ENCODE results near the gene ADCY2. TPM values are rescaled to one million over a fixed set of nuclear protein-coding genes. Genes with fewer than 3 reads are reported as not detected.

ADCY2 gene
- total and polyA plus RNA-seq, 9 of the 15 experiments (the other 6 are each of a cell fraction or from before 2014, with no cell fraction given) = 0.01 to 0.15 (median 0.03) TPM; not detected in 5

DNA sequence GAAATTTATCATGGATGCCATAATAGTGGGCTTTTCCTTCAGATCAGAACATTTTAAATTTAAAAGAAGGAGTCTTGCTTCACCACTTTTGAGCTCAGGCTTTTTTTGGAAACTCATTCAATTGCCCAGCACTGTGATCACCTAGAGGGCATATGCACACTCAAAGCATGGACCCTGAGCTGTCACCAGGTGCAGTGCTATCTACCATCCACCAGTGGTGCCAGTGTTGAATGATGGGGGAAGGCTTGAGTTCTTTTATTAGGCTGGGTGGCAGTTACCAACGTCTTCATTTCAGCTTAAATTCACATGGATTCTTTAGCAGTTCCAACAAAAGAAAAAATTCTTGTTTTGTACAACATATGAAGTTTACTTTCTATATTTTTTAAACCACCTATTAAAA is 290.9 kb downstream of the ADCY2 start:
- no peak for DNase-seq (ENCODE audit: extremely low read depth in 1 of 4, low spot score in 3 of 4)
- no peaks in the 10 kb centered on the region for H3K36me3 ChIP-seq (ENCODE audit: control insufficient read depth, insufficient read depth, low read length)
- no peaks in the 10 kb centered on the region; a peak in 1 of 5 replicates for H3K27me3 ChIP-seq (ENCODE audit: control insufficient read depth in 2 of 2, insufficient read depth in 2 of 2, low read length in 2 of 2)
- H2AFZ ChIP-seq (ENCODE audit: low read depth, low read length) = no peak overlapping the region
- intact Hi-C loops (cut with micrococcal nuclease) = no loop called here
- WGBS (ENCODE audit: insufficient coverage, low coverage, missing lambda C conversion rate) = 6% methylated on average over 1 of the region's 1 CpG
- H3K9ac ChIP-seq (ENCODE audit: insufficient read depth in 1 of 2, low read depth in 2 of 2, low read length in 2 of 2) = no peak overlapping the region
- H3K9me3 ChIP-seq (replicated peaks; ENCODE audit: control insufficient read depth, insufficient read depth, low read depth, low read length) = no peaks in the 10 kb centered on the region
- H3K4me2 ChIP-seq (ENCODE audit: insufficient read depth, low read length) = no peak overlapping the region
- BruUV-seq (replicated peaks) = no TSS peak
- no peaks in the 10 kb centered on the region for H3K9me1 ChIP-seq (ENCODE audit: control insufficient read depth, insufficient read depth, low read length)
- no peak for TF ChIP-seq ETV1 (tag; conservative IDR thresholded peaks at IDR 0.05; ENCODE audit: low read depth)
- TF ChIP-seq CC2D1A (IDR thresholded peaks at IDR 0.05) = no peak
- TF ChIP-seq, protein P1, sequence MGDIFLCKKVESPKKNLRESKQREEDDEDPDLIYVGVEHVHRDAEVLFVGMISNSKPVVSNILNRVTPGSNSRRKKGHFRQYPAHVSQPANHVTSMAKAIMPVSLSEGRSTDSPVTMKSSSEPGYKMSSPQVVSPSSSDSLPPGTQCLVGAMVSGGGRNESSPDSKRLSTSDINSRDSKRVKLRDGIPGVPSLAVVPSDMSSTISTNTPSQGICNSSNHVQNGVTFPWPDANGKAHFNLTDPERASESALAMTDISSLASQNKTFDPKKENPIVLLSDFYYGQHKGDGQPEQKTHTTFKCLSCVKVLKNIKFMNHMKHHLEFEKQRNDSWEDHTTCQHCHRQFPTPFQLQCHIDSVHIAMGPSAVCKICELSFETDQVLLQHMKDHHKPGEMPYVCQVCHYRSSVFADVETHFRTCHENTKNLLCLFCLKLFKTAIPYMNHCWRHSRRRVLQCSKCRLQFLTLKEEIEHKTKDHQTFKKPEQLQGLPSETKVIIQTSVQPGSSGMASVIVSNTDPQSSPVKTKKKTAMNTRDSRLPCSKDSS (IDR thresholded peaks at IDR 0.05; ENCODE audit: low read depth, partially characterized antibody) = no peak
- TF ChIP-seq ZNF124 (CRISPR knock-in tag; IDR thresholded peaks at IDR 0.05) = no peak
- no peaks in the 10 kb centered on the region for H3K79me2 ChIP-seq (ENCODE audit: control insufficient read depth, insufficient read depth, low read length)
- no peak for ATAC-seq
- in situ Hi-C loops (cut with MboI) = no loop called here
- no peak overlapping the region for H3K4me3 ChIP-seq
- H3K27ac ChIP-seq (ENCODE audit: extremely low read depth, low read depth, low read length) = no peak overlapping the region
- ChIA-PET CTCF (ENCODE audit: low intra/inter-chr PET ratio) (no interaction called here), POLR2A (interaction anchor here (0.6 to 0.8 kb wide), 2 partner anchors 27 to 1503 kb away, joined by 3 read pairs; no protein-coding TSS in a partner anchor)
- no peaks in the 10 kb centered on the region for H4K20me1 ChIP-seq (replicated peaks; ENCODE audit: control insufficient read depth, insufficient read depth, low read length)
- no peaks in the 10 kb centered on the region for H3K4me1 ChIP-seq (replicated peaks in 1 of 2; ENCODE audit: control insufficient read depth in 2 of 2, insufficient read depth in 2 of 2, low read length in 2 of 2)
- no peak for FAIRE-seq

- H3K79me2 ChIP-seq (ENCODE audit: control insufficient read depth, insufficient read depth, low read length) = no peaks in the 10 kb centered on the region
- no peaks in the 10 kb centered on the region for H3K36me3 ChIP-seq (ENCODE audit: control insufficient read depth, insufficient read depth, low read length)
- no peak overlapping the region for H3K9ac ChIP-seq (ENCODE audit: insufficient read depth in 1 of 2, low read depth in 2 of 2, low read length in 2 of 2)
- 2% methylated on average over 10 of the region's 10 CpGs for WGBS (ENCODE audit: insufficient coverage, low coverage, missing lambda C conversion rate)
- CTCF ChIA-PET (ENCODE audit: low intra/inter-chr PET ratio) = no interaction called here
- no peaks in the 10 kb centered on the region for H3K9me1 ChIP-seq (ENCODE audit: control insufficient read depth, insufficient read depth, low read length)
- H2AFZ ChIP-seq (ENCODE audit: low read depth, low read length) = no peak overlapping the region
- no peak overlapping the region for H3K27ac ChIP-seq (ENCODE audit: extremely low read depth, low read depth, low read length)
- H4K20me1 ChIP-seq (replicated peaks; ENCODE audit: control insufficient read depth, insufficient read depth, low read length) = no peaks in the 10 kb centered on the region
- FAIRE-seq (no peak), DNase-seq (ENCODE audit: extremely low read depth in 1 of 4, low spot score in 3 of 4) (no peak), ATAC-seq (no peak)
- H3K4me1 ChIP-seq (replicated peaks in 1 of 2; ENCODE audit: control insufficient read depth in 2 of 2, insufficient read depth in 2 of 2, low read length in 2 of 2) = no peaks in the 10 kb centered on the region
- H3K27me3 ChIP-seq (ENCODE audit: control insufficient read depth in 2 of 2, insufficient read depth in 2 of 2, low read length in 2 of 2) = peaks cover 0 to 4% of the 10 kb centered on the region in 2 experiments; a peak in 1 of 5 replicates
- H3K4me3 ChIP-seq = no peak overlapping the region
- intact Hi-C loops (cut with micrococcal nuclease) (no loop called here), in situ Hi-C loops (cut with MboI) (no loop called here)
- no peak overlapping the region for H3K4me2 ChIP-seq (ENCODE audit: insufficient read depth, low read length)
- POLR2A ChIA-PET = no interaction called here
- BruUV-seq (replicated peaks) = no TSS peak
- H3K9me3 ChIP-seq (replicated peaks; ENCODE audit: control insufficient read depth, insufficient read depth, low read depth, low read length) = no peaks in the 10 kb centered on the region
- TF ChIP-seq, protein P2, sequence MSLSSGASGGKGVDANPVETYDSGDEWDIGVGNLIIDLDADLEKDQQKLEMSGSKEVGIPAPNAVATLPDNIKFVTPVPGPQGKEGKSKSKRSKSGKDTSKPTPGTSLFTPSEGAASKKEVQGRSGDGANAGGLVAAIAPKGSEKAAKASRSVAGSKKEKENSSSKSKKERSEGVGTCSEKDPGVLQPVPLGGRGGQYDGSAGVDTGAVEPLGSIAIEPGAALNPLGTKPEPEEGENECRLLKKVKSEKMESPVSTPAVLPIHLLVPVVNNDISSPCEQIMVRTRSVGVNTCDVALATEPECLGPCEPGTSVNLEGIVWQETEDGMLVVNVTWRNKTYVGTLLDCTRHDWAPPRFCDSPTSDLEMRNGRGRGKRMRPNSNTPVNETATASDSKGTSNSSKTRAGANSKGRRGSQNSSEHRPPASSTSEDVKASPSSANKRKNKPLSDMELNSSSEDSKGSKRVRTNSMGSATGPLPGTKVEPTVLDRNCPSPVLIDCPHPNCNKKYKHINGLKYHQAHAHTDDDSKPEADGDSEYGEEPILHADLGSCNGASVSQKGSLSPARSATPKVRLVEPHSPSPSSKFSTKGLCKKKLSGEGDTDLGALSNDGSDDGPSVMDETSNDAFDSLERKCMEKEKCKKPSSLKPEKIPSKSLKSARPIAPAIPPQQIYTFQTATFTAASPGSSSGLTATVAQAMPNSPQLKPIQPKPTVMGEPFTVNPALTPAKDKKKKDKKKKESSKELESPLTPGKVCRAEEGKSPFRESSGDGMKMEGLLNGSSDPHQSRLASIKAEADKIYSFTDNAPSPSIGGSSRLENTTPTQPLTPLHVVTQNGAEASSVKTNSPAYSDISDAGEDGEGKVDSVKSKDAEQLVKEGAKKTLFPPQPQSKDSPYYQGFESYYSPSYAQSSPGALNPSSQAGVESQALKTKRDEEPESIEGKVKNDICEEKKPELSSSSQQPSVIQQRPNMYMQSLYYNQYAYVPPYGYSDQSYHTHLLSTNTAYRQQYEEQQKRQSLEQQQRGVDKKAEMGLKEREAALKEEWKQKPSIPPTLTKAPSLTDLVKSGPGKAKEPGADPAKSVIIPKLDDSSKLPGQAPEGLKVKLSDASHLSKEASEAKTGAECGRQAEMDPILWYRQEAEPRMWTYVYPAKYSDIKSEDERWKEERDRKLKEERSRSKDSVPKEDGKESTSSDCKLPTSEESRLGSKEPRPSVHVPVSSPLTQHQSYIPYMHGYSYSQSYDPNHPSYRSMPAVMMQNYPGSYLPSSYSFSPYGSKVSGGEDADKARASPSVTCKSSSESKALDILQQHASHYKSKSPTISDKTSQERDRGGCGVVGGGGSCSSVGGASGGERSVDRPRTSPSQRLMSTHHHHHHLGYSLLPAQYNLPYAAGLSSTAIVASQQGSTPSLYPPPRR (CRISPR knock-in tag; IDR thresholded peaks at IDR 0.05; ENCODE audit: borderline replicate concordance) = no peak
- TF ChIP-seq ESRRB (CRISPR knock-in tag; IDR thresholded peaks at IDR 0.05; ENCODE audit: borderline replicate concordance) = no peak
- no peak for TF ChIP-seq ZNF217 (CRISPR knock-in tag; IDR thresholded peaks at IDR 0.05)
- TF ChIP-seq SMC3 (conservative IDR thresholded peaks at IDR 0.05; ENCODE audit: insufficient read depth, low read depth, low read length) = no peak
- no peak for TF ChIP-seq ZSCAN32 (CRISPR knock-in tag; IDR thresholded peaks at IDR 0.05)
- no peak for TF ChIP-seq RCOR1 (IDR thresholded peaks at IDR 0.05; ENCODE audit: borderline replicate concordance in 1 of 2, low read depth in 2 of 2, low read length in 2 of 2)
- no peak for TF ChIP-seq NCOR1 (IDR thresholded peaks at IDR 0.05)
These were observed 294.6 kb downstream of the ADCY2 start for GRCh38 chr5:7690557-7690956.

All from K562 (cell line).